ENCODE measurements around the gene ITGB1. TPM values are rescaled to one million over a fixed set of nuclear protein-coding genes. Genes with fewer than 3 reads are reported as not detected.

Gene ITGB1
- polyA plus RNA-seq, 4 donors, result 558 to 709 (median 667) TPM

GRCh38 chr10:32893916-32894664 lies 63.9 kb downstream of the ITGB1 start:
- no peak for DNase-seq (ENCODE audit: low read depth in 4 of 4, low spot score in 3 of 4)

DNA sequence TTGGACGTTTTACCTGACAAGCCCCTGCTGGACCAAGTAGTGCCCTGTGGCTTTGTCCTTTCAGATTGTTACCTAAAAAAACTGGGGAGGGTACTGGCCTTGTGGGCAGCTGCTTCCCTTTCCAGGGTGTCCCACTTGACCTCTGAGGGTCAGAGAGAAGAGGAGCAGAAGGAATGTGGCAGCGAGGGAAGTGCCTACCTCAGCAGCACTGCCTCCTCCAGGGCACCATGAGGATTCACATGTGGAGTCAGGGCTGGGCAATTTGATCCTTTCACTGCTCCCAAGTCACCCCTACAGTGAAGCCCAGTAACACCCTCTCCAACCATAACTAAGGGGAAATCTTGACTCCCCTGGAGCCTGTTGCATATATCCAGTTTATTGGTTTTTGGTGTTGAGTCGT lies 64.6 kb downstream of the ITGB1 start:
- DNase-seq (ENCODE audit: low read depth in 4 of 4, low spot score in 3 of 4), result no peak

DNA sequence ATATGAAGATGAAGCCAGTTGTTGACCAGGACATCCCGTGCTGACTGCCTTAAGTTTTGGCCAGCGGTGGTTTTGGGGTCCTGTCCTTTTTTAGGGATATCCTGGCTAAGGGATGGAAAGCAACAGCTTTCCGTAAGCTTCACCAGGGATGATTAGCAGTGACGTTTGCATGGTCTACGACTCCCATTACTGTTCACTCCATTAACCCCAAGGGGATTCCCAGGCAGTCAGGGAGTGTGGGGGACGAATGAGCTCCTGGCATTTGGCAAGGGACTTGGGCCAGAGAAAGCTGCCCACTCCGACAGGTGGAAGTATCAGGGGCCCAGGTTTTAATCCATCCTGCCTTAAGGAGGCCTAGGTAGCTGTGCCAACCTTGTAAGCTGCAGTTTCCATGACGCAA lies 66.8 kb downstream of the ITGB1 start:
- DNase-seq (ENCODE audit: low read depth in 4 of 4, low spot score in 3 of 4), result no peak

GRCh38 chr10:32890444-32890843 lies 67.6 kb downstream of the ITGB1 start:
- no peak for DNase-seq (ENCODE audit: low read depth in 4 of 4, low spot score in 3 of 4)

- DNase-seq (ENCODE audit: low read depth in 4 of 4, low spot score in 3 of 4), result no peak
Measured at GRCh38 chr10:32889631-32890212, 68.3 kb downstream of the ITGB1 start.

GRCh38 chr10:32888161-32888927 lies 69.7 kb downstream of the ITGB1 start:
- no peak for DNase-seq (ENCODE audit: low read depth in 4 of 4, low spot score in 3 of 4)

DNA sequence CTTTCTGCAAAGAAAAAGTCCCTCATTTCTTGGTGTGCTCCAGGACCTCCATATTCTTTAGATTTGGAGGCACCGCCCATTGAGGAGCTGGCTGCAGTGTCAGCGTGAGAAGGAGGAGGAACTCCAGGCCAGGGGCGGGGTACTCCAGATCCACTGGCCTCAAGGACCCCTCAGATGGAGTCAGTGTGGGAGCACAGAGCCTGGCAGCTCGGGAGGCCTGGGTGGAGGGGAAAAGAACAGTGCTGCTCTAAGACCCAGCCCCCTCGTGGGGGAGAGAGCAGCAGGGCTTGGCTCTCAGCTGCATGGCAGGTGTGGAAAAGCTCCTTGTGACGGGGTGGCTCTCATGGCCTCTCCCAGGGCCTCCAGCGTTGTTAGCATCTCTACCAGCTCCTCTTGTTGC lies 70.5 kb downstream of the ITGB1 start:
- DNase-seq (ENCODE audit: low read depth in 4 of 4, low spot score in 3 of 4), result no peak

- no peak for DNase-seq (ENCODE audit: low read depth in 4 of 4, low spot score in 3 of 4)
Measured at GRCh38 chr10:32882076-32882475, 76.0 kb downstream of the ITGB1 start.

GRCh38 chr10:32878646-32879045 lies 79.4 kb downstream of the ITGB1 start:
- no peak for DNase-seq (ENCODE audit: low read depth in 4 of 4, low spot score in 3 of 4)

DNA sequence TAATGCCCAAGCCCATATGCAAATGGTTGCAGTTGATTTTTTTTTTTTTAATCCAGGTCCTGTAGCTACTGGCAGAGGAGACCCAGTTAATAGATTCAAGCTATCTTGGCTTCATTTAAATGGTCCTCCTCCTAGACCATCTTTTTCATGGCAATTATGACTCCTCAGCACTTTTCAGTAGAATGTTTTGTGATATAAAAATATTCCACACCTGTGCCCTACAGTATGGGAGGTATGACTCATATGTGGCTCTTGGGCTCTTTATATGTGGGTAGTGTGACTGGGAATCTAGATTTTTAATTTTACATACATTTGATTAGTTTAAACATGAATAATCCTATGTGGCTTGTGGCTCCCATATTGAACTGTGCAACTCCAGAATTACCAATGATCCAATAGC lies 80.1 kb downstream of the ITGB1 start:
- DNase-seq (ENCODE audit: low read depth in 4 of 4, low spot score in 3 of 4), result no peak

DNA sequence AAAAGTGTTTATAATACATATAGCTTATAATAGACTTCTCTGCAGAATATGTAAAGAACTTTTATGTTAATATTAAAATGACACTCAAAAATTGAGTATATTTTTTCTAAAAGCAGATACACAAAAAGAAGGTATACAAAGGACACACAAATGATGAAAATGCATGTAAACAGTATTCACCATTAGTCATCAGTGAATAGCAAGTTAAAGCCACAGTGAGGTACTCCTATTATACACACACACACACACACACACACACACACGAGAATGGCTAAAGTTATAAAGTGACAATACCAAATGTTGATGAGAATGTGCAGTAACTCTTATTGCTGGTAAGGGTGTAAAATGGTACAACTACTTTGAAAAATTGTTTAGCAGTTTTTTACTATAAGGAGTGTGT lies 92.9 kb downstream of the ITGB1 start:
- DNase-seq (ENCODE audit: low read depth in 4 of 4, low spot score in 3 of 4), result no peak

- DNase-seq (ENCODE audit: low read depth in 4 of 4, low spot score in 3 of 4), result no peak
Measured at GRCh38 chr10:32854435-32854834, 103.6 kb downstream of the ITGB1 start.

GRCh38 chr10:32851301-32851700 lies 106.7 kb downstream of the ITGB1 start:
- no peak for DNase-seq (ENCODE audit: low read depth in 4 of 4, low spot score in 3 of 4)
